Endothelial cell of umbilical vein (primary cell): ENCODE measurements around the gene CASP10. TPM values are rescaled to one million over a fixed set of nuclear protein-coding genes. Genes with fewer than 3 reads are reported as not detected.

Experiments
- BruUV-seq: library from RNA; stranded (reverse); fragments of 400-500 nt; replicated peaks from 2 replicates; lab custom pipeline; 2021; lab: Mats Ljungman, UMichigan
- CTCF ChIA-PET: fragments of 300-600, 350-600 bp; sonication (Branson Sonifier 250); formaldehyde crosslinking; loops from one replicate; lab custom pipeline; 2021; ENCODE audit warnings: antibody characterized with exemption, inconsistent platforms; lab: Charles Lee
- POLR2A ChIA-PET: fragments of 300-600, 350-600 bp; sonication (Branson Sonifier 250); formaldehyde crosslinking; loops from one replicate; lab custom pipeline; 2021; ENCODE audit warnings: antibody characterized with exemption, inconsistent platforms; lab: Charles Lee
- DNase-seq: peaks from one replicate; pipeline ENCODE4 v3.0.0-alpha.2; 2011; ENCODE audit warnings: low read depth, low spot score
- FAIRE-seq: peaks from 2 replicates; lab custom pipeline; 2011; peaks lifted over from hg19 to GRCh38; lab: Jason Lieb, UNC
- H2AFZ ChIP-seq: 2 replicates; pipeline ENCODE4 v1.6.0; 2012; ENCODE audit warnings: low read depth, low read length, control low read depth, inconsistent platforms
- H3K27ac ChIP-seq: 2 replicates; pipeline ENCODE4 v1.5.1; 2011; ENCODE audit warnings: low read depth, mild to moderate bottlenecking, control low read depth, low read length, moderate library complexity; ENCODE audit not compliant: insufficient read depth
- H3K27me3 ChIP-seq, 2 experiments: 2 replicates each; pipeline versions ENCODE4 v1.6.0 to v1.6.1; 2011; ENCODE audit warnings: low read length in 2 of 2, mixed read lengths in 1 of 2; ENCODE audit not compliant: control insufficient read depth in 2 of 2, insufficient read depth in 2 of 2
- H3K36me3 ChIP-seq, 2 experiments: 2 replicates in 1 of 2; 3 replicates in 1 of 2; pipeline ENCODE4 v1.5.1; 2011; ENCODE audit warnings: low read length in 2 of 2, mild to moderate bottlenecking in 1 of 2, moderate library complexity in 1 of 2; ENCODE audit not compliant: control insufficient read depth in 2 of 2, insufficient read depth in 2 of 2; ENCODE audit errors: extremely low read depth in 1 of 2
- H3K4me1 ChIP-seq: 3 replicates; pipeline ENCODE4 v1.5.1; 2011; ENCODE audit warnings: mild to moderate bottlenecking, low read length; ENCODE audit not compliant: control insufficient read depth, insufficient read depth; ENCODE audit errors: extremely low read depth
- H3K4me2 ChIP-seq: 2 replicates; pipeline ENCODE4 v1.6.1; 2011; ENCODE audit warnings: low read length, control low read depth, mixed read lengths; ENCODE audit not compliant: insufficient read depth
- H3K4me3 ChIP-seq, 3 experiments: fragments of 200-600 bp in 1 of 3; sonication (generic), shearing (Covaris generic) in 1 of 3; replicated peaks in 1 of 3; 2 replicates each; pipeline ENCODE4 v1.5.1; 2011 to 2016; ENCODE audit warnings: control low read depth in 3 of 3, low read length in 3 of 3, mild to moderate bottlenecking in 2 of 3, inconsistent platforms in 1 of 3, low read depth in 1 of 3, moderate library complexity in 1 of 3; ENCODE audit not compliant: insufficient read depth in 1 of 3
- H3K79me2 ChIP-seq: 2 replicates; pipeline ENCODE4 v1.6.0; 2012; ENCODE audit warnings: low read length, inconsistent platforms; ENCODE audit not compliant: control insufficient read depth, insufficient read depth
- H3K9ac ChIP-seq: replicated peaks from 2 replicates; pipeline ENCODE3; 2011; ENCODE audit warnings: low read length, control low read depth; ENCODE audit not compliant: insufficient read depth; ENCODE audit errors: extremely low read depth
- H3K9me1 ChIP-seq: replicated peaks from 3 replicates; pipeline ENCODE4 v1.6.0; 2011; ENCODE audit warnings: mild to moderate bottlenecking, low read length; ENCODE audit not compliant: control insufficient read depth, insufficient read depth; ENCODE audit errors: extremely low read depth
- H3K9me3 ChIP-seq: replicated peaks from 2 replicates; pipeline ENCODE4 v1.5.1; 2012; ENCODE audit warnings: low read length, inconsistent platforms; ENCODE audit not compliant: control insufficient read depth, insufficient read depth
- H4K20me1 ChIP-seq: replicated peaks from 2 replicates; pipeline ENCODE3; 2011; ENCODE audit warnings: mild to moderate bottlenecking, low read length; ENCODE audit not compliant: control insufficient read depth, insufficient read depth; ENCODE audit errors: extremely low read depth
- CTCF ChIP-seq, 2 donors: IDR thresholded peaks; 1 replicate in 1 of 2; 2 replicates in 1 of 2; pipeline ENCODE4 v1.5.1; 2011; ENCODE audit warnings: low read length in 2 of 2, mild to moderate bottlenecking in 2 of 2, moderate library complexity in 2 of 2, control low read depth in 1 of 2, inconsistent platforms in 1 of 2, low read depth in 1 of 2; ENCODE audit not compliant: insufficient read depth in 1 of 2; ENCODE audit errors: extremely low read depth in 1 of 2
- EZH2 ChIP-seq: IDR thresholded peaks from 2 replicates; pipeline ENCODE4 v1.6.1; 2012; ENCODE audit warnings: borderline replicate concordance, low read depth, mild to moderate bottlenecking, moderate library complexity, low read length, inconsistent platforms; ENCODE audit not compliant: severe bottlenecking
- FOS ChIP-seq: IDR thresholded peaks from 2 replicates; pipeline ENCODE4 v1.6.1; 2011; ENCODE audit warnings: mild to moderate bottlenecking, low read length, moderate library complexity, borderline replicate concordance; ENCODE audit not compliant: insufficient read depth
- GATA2 ChIP-seq: IDR thresholded peaks from 2 replicates; pipeline ENCODE4 v1.7.0; 2011; ENCODE audit warnings: low read depth, mild to moderate bottlenecking, moderate library complexity, mixed read lengths, low read length; ENCODE audit not compliant: insufficient read length, insufficient read depth
- JUN ChIP-seq: IDR thresholded peaks from 2 replicates; pipeline ENCODE4 v1.6.1; 2011; ENCODE audit warnings: borderline replicate concordance, low read depth; ENCODE audit not compliant: insufficient read length, insufficient read depth
- MAX ChIP-seq: IDR thresholded peaks from 2 replicates; pipeline ENCODE4 v1.6.1; 2011; ENCODE audit not compliant: insufficient read depth, insufficient read length
- MYC ChIP-seq: IDR thresholded peaks from one replicate; pipeline ENCODE4 v1.6.1; 2011; ENCODE audit warnings: mild to moderate bottlenecking, low read depth, low read length
- POLR2A ChIP-seq: IDR thresholded peaks from 2 replicates; pipeline ENCODE4 v1.6.1; 2012; ENCODE audit warnings: low read depth, mild to moderate bottlenecking, control low read depth, low read length
- POLR2AphosphoS5 ChIP-seq: IDR thresholded peaks from 2 replicates; pipeline ENCODE4 v1.6.1; 2012; ENCODE audit warnings: low read depth, mild to moderate bottlenecking, control low read depth, low read length, moderate library complexity; ENCODE audit not compliant: insufficient read depth
- dilution Hi-C: fragments of 300-500 bp; cut with MboI; formaldehyde crosslinking; loops from one replicate; pipeline ENCODE4 v1.15.0; 2019; ENCODE audit warnings: low sequenced_read_pairs; ENCODE audit not compliant: extremely low pct_ligation_motif_present
- intact Hi-C: fragments of 100-400 bp; cut with micrococcal nuclease; formaldehyde crosslinking; loops from one replicate; pipeline ENCODE4 v1.10.0; 2022
- polyA plus RNA-seq, 4 experiments: library from polyadenylated mRNA; depleted of rRNA in 3 of 4; stranded (reverse) in 3 of 4; unstranded in 1 of 4; fragments of >200 nt; gene quantifications; 2 replicates each; pipeline versions ENCODE4 v1.2.1 to v1.2.3, GENCODE V29; 2011 to 2012; ENCODE audit warnings: missing spikeins in 1 of 4
- total RNA-seq: library from RNA; stranded (reverse); gene quantifications from 2 replicates; pipeline ENCODE4 v1.2.3, GENCODE V29; 2021

Gene CASP10
- total and polyA plus RNA-seq, 2 donors (not counting 3 experiments of a cell fraction or from before 2014, with no cell fraction given) = 16.4 to 37.6 TPM

- intact Hi-C loops (no loop called here), dilution Hi-C loops (no loop called here)
- H3K4me2 ChIP-seq = no peak overlapping the region
- no peaks in the 10 kb centered on the region for H3K4me1 ChIP-seq
- H3K79me2 ChIP-seq = no peaks in the 10 kb centered on the region
- H3K27me3 ChIP-seq = no peaks in the 10 kb centered on the region
- no peaks in the 10 kb centered on the region for H3K9me3 ChIP-seq
- DNase-seq (no peak), FAIRE-seq (no peak)
- peaks cover 10 to 18% of the 10 kb centered on the region in 2 experiments for H3K36me3 ChIP-seq
- H3K9ac ChIP-seq = no peak overlapping the region
- POLR2A ChIA-PET = no interaction called here
- H4K20me1 ChIP-seq = no peaks in the 10 kb centered on the region
- BruUV-seq = no TSS peak
- TF ChIP-seq POLR2A = no peak
- TF ChIP-seq FOS = no peak
- TF ChIP-seq EZH2 = no peak
- TF ChIP-seq MAX = no peak
- no peak for TF ChIP-seq GATA2
- no peak for TF ChIP-seq POLR2AphosphoS5
- no peak for TF ChIP-seq JUN
- no peak for TF ChIP-seq CTCF (IDR thresholded peaks at IDR 0.05; ENCODE audit: extremely low read depth in 1 of 2, insufficient read depth in 1 of 2, low read depth in 1 of 2, low read length in 2 of 2)
- no peak for TF ChIP-seq MYC
- CTCF ChIA-PET = interaction anchor here (1.0 kb wide), 1 partner anchor 18 kb away, joined by 7 read pairs; the partner anchor contains the start of gene CASP10
- H3K27ac ChIP-seq = no peak overlapping the region
- H3K9me1 ChIP-seq = no peaks in the 10 kb centered on the region
- H3K4me3 ChIP-seq = no peak overlapping the region
- no peak overlapping the region for H2AFZ ChIP-seq
These were observed 17.4 kb downstream of the CASP10 start for GRCh38 chr2:201200345-201200744.
